Limb (tissue), 2 donors: ENCODE data around the gene ARHGAP23.

ENCODE experiments used
- DNase-seq, 2 donors: peaks; one replicate each; pipeline ENCODE4 v3.0.0-alpha.2; 2016; ENCODE audit errors: extremely low spot score in 2 of 2

The ARHGAP23 gene

GRCh38 chr17:38545531-38546225 lies 117.4 kb downstream of the ARHGAP23 start:
- DNase-seq: no peak

- DNase-seq: no peak
These were observed 118.1 kb downstream of the ARHGAP23 start for GRCh38 chr17:38546396-38546795.

- DNase-seq: no peak
These were observed 119.2 kb downstream of the ARHGAP23 start for GRCh38 chr17:38547444-38547843.

GRCh38 chr17:38549285-38549684 lies 121.0 kb downstream of the ARHGAP23 start:
- DNase-seq: no peak

- no peak for DNase-seq
These were observed 122.4 kb downstream of the ARHGAP23 start for GRCh38 chr17:38550661-38551060.

- no peak for DNase-seq
These were observed 122.9 kb downstream of the ARHGAP23 start for GRCh38 chr17:38551121-38551520.

- DNase-seq: no peak
These were observed 124.1 kb downstream of the ARHGAP23 start for GRCh38 chr17:38552343-38552742.

- DNase-seq: no peak
These were observed 126.4 kb downstream of the ARHGAP23 start for GRCh38 chr17:38554430-38555350.

GRCh38 chr17:38556239-38556638 lies 128.0 kb downstream of the ARHGAP23 start:
- DNase-seq: no peak

GRCh38 chr17:38557396-38557795 lies 129.1 kb downstream of the ARHGAP23 start:
- no peak for DNase-seq

- DNase-seq: peak; percentile 92 to 93
These were observed 129.8 kb downstream of the ARHGAP23 start for GRCh38 chr17:38557836-38558727.

- no peak for DNase-seq
These were observed 130.4 kb downstream of the ARHGAP23 start for GRCh38 chr17:38558728-38559050.

GRCh38 chr17:38559051-38559879 lies 131.0 kb downstream of the ARHGAP23 start:
- peak; percentile 35 to 80 for DNase-seq

GRCh38 chr17:38559880-38560230 lies 131.6 kb downstream of the ARHGAP23 start:
- DNase-seq: no peak

- DNase-seq: peak in 1 of 2 donors; percentile 60
These were observed 132.4 kb downstream of the ARHGAP23 start for GRCh38 chr17:38560503-38561318.

- DNase-seq: no peak
These were observed 133.4 kb downstream of the ARHGAP23 start for GRCh38 chr17:38561416-38562214.
